AG04449 (cell line): ENCODE results near the gene UBE3B.

Experiments
- CTCF ChIA-PET: fragments of 350-600 bp; formaldehyde crosslinking; extraction: SDS; loops from one replicate; lab custom pipeline; 2021; ENCODE audit warnings: antibody characterized with exemption; lab: Yijun Ruan, JAX
- POLR2A ChIA-PET: fragments of 400-600, 350-600 bp; formaldehyde crosslinking; extraction: SDS; loops from one replicate; lab custom pipeline; 2020; ENCODE audit warnings: antibody characterized with exemption, inconsistent platforms; lab: Yijun Ruan, JAX
- DNase-seq: peaks from one replicate; pipeline ENCODE4 v3.0.0-alpha.2; 2010; ENCODE audit warnings: low read depth, low spot score
- H3K4me3 ChIP-seq: 2 replicates; pipeline ENCODE4 v1.5.1; 2011; ENCODE audit warnings: low read depth, mild to moderate bottlenecking, control low read depth, low read length
- TF ChIP-seq, protein P1 (sequence below): IDR thresholded peaks from one replicate; pipeline ENCODE4 v1.5.1; 2011; ENCODE audit warnings: mild to moderate bottlenecking, moderate library complexity, low read length, control low read depth, inconsistent platforms; ENCODE audit not compliant: insufficient read depth; ENCODE audit errors: missing control alignments

UBE3B gene

DNA sequence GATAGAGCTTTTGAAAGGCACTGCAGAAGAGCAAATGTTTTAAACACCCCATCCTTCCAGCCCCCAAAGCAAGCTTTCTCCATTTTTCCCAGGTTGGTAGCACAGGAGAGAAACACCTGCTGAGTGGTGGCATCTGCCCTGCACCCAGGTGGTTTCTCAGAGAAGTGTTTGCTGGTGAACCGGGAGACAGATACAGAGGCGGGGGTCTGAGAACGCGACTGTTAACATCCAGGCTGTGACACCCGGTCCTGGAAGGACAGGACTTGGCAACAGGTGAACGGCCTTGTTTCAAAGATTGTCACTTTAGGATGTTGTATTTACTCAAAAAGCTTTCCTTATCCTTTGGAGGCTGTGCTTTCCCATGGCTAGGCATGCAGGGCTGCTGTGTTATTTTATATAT, 77.3 kb downstream of the UBE3B start:
- ChIA-PET CTCF (no interaction called here), POLR2A (no interaction called here)
- no peak overlapping the region for H3K4me3 ChIP-seq
- TF ChIP-seq, protein P1, sequence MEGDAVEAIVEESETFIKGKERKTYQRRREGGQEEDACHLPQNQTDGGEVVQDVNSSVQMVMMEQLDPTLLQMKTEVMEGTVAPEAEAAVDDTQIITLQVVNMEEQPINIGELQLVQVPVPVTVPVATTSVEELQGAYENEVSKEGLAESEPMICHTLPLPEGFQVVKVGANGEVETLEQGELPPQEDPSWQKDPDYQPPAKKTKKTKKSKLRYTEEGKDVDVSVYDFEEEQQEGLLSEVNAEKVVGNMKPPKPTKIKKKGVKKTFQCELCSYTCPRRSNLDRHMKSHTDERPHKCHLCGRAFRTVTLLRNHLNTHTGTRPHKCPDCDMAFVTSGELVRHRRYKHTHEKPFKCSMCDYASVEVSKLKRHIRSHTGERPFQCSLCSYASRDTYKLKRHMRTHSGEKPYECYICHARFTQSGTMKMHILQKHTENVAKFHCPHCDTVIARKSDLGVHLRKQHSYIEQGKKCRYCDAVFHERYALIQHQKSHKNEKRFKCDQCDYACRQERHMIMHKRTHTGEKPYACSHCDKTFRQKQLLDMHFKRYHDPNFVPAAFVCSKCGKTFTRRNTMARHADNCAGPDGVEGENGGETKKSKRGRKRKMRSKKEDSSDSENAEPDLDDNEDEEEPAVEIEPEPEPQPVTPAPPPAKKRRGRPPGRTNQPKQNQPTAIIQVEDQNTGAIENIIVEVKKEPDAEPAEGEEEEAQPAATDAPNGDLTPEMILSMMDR: no peak
- DNase-seq: no peak

DNA sequence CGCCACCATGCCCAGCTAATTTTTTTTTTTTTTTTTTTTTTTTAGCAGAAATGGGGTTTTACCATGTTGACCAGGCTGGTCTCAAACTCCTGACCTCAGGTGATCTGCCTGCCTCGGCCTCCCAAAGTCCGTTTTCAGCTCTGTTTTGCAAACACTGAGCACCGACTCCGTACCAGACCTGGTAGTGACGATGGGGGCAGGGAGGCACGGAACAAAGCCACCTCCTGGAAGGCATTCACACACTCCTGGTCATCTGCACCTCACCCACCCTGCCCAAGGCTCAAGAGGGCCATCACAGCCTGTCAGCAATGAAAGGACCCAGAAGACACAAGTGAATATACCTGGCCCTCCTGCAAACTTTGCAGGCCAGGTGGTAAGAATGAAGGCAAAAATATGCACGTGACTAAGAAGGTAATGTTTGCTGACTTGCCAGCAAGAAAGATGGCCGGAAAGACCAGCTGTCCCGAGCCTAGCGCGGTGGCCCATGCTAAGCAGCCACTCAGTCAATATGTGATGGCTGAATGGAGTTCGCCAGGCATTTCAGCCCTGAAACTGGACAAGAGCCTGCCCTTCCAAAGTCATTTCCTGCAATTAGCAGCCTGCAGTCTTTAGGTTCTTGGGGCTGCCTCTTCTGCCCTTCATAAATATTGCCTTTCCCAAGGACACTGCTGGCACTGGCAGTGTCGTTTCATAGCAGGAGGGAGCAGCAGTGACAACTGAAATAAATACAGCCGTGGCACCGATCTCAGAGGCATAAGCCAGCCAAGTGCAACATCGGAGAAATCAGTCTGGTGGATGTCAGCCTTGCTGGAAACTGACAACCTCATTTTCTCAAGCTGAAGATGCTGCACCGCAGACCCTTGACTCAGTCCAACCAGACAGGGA, 78.2 kb downstream of the UBE3B start:
- ChIA-PET POLR2A (no interaction called here), CTCF (no interaction called here)
- TF ChIP-seq, protein P1: no peak
- DNase-seq: no peak
- no peak overlapping the region for H3K4me3 ChIP-seq

DNA sequence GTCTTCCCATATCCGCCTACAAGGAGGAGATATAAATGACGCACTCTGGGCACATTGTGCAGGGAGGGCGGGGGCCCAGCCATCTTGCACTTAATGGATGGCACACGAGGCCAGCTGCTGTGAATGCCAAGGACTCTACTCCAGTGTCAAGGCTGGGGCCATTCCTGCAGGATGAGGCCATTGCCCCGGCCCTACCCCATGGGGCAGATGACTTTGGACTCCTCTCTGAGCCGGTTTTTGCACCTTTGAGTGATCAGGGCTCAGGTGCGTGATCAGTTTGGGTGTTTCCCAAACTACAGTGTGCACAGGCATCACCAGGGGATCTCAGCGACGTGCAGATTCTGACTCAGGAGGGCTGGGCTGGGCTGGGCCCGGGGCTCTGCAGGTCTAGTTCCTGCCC, 79.8 kb downstream of the UBE3B start:
- ChIA-PET CTCF (no interaction called here), POLR2A (no interaction called here)
- no peak overlapping the region for H3K4me3 ChIP-seq
- DNase-seq: no peak
- TF ChIP-seq, protein P1: no peak

DNA sequence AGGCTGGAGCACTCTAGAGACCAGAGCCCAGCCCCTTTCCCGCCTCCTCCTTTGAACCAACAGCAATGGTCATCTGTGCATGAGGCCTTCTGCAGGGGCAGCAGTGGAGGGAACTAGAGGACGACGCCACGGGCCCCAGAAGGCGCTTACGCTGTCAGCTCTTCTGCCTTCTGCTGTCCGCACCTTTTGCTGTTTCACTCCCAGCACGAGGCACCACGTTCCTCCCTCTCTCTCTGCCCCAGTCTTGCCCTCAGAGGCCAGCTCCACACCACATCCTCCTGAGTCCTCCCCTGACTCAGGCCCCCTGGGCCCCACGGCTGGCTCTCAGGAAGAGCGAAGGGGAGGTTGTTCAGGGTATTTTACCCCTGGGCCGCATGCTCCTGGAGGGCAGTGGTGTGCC, 80.4 kb downstream of the UBE3B start:
- CTCF ChIA-PET: interaction anchor here (0.9 kb wide), 1 partner anchor 40 kb away, joined by 4 read pairs; no protein-coding TSS in a partner anchor
- POLR2A ChIA-PET: no interaction called here
- no peak for DNase-seq
- TF ChIP-seq, protein P1: no peak
- no peak overlapping the region for H3K4me3 ChIP-seq

DNA sequence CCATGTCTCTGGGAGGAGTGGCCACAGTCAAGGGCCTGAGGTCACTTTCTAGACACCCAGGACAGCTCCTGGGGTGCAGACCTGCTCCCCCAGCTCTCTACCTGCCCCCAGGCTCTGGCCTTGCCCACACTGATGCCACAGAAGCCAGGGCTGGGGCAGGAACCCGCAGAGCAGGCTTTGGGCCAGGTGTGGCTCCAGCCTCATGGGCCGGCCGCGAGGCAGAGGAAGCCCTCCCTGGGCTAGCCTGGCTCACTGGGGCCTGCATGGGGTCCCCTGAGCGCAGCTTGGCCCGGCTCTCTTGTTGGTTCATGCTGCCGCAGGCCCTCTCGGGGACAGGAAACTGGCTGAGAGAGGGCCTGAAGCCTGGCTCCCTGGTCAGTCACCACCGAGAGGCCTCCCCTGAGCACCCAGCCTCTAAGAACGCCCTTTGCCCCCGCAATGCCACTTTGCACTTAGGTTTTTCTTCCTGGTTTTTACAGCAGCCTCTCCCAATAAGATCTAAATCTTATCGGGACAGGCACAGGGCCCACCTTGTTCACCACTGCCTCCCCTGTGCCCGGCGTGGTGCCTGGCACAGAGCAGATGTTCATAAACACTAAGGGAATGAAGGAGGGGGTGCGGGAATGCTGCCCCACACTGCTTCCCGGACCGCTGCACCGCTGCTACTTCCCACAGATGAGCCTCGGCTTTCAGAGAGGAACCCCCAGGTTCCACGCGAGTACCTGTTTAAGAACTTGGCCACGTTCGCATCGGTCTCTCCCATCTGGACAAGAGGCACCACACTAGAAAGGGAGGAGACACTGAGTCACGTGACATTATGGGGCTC, 81.2 kb downstream of the UBE3B start:
- TF ChIP-seq, protein P1: no peak
- ChIA-PET POLR2A (no interaction called here), CTCF (interaction anchor here (0.9 kb wide), 1 partner anchor 39 kb away, joined by 4 read pairs; no protein-coding TSS in a partner anchor)
- DNase-seq: no peak
- H3K4me3 ChIP-seq: no peak overlapping the region

DNA sequence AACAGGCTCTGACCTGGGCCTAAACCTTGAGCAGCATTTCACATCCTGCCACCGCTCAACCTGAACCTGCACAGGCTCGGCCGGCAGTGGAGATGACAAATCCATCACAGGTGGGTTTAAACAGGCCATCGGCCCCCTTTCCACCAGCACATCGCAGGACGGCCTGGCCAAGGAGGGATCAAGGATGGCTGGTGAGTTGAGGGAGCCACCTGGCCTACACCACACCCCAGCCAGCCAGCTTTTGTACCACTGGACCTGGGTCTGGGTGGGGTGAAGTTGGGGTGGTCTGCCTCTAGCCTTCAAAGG, 81.7 kb downstream of the UBE3B start:
- TF ChIP-seq, protein P1: no peak
- DNase-seq: no peak
- ChIA-PET POLR2A (no interaction called here), CTCF (no interaction called here)
- no peak overlapping the region for H3K4me3 ChIP-seq
